Stomach (tissue), 4 donors: Measurements from ENCODE around the gene CXCR3.
"Not testable (repeated sequence)": the region's sequence is repeated elsewhere in the genome, so short reads cannot be mapped to it uniquely, and the experiment has no call there.

Experiments used
- POLR2A ChIP-seq, 4 donors: fragments of 450-650 bp; IDR thresholded peaks; one replicate each; pipeline ENCODE4 v1.6.1; 2016; ENCODE audit warnings: antibody characterized with exemption in 4 of 4, control low read depth in 2 of 4, mild to moderate bottlenecking in 1 of 4, moderate library complexity in 1 of 4
- POLR2AphosphoS5 ChIP-seq, 3 donors: sonication (generic); formaldehyde crosslinking; IDR thresholded peaks; one replicate each; pipeline ENCODE4 v1.6.1; 2016; ENCODE audit warnings: antibody characterized with exemption in 3 of 3
- TF ChIP-seq, protein P1 (sequence below), 7 experiments: fragments of 450-650 bp in 4 of 7; fragments of 200-600 bp in 3 of 7; sonication (generic) in 3 of 7; IDR thresholded peaks; one replicate each; pipeline ENCODE4 v1.5.1; 2016 to 2019; ENCODE audit warnings: antibody characterized with exemption in 7 of 7, control low read depth in 2 of 7, mild to moderate bottlenecking in 1 of 7

DNA sequence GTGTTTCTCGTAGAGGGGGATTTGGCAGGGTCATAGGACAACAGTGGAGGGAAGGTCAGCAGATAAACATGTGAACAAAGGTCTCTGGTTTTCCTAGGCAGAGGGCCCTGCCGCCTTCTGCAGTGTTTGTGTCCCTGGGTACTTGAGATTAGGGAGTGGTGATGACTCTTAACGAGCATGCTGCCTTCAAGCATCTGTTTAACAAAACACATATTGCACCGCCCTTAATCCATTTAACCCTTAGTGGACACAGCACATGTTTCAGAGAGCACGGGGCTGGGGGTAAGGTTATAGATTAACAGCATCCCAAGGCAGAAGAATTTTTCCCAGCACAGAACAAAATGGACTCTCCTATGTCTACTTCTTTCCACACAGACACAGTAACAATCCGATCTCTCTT lies 26.1 kb upstream of the CXCR3 start:
- TF ChIP-seq, protein P1, sequence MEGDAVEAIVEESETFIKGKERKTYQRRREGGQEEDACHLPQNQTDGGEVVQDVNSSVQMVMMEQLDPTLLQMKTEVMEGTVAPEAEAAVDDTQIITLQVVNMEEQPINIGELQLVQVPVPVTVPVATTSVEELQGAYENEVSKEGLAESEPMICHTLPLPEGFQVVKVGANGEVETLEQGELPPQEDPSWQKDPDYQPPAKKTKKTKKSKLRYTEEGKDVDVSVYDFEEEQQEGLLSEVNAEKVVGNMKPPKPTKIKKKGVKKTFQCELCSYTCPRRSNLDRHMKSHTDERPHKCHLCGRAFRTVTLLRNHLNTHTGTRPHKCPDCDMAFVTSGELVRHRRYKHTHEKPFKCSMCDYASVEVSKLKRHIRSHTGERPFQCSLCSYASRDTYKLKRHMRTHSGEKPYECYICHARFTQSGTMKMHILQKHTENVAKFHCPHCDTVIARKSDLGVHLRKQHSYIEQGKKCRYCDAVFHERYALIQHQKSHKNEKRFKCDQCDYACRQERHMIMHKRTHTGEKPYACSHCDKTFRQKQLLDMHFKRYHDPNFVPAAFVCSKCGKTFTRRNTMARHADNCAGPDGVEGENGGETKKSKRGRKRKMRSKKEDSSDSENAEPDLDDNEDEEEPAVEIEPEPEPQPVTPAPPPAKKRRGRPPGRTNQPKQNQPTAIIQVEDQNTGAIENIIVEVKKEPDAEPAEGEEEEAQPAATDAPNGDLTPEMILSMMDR (IDR thresholded peaks at IDR 0.05): not testable (repeated sequence)
- not testable (repeated sequence) for TF ChIP-seq POLR2AphosphoS5, POLR2A (IDR thresholded peaks at IDR 0.05)
